Limb (tissue), 2 donors: ENCODE measurements around the gene FUCA1.
"Not testable (repeated sequence)": the region's sequence is repeated elsewhere in the genome, so short reads cannot be mapped to it uniquely, and the experiment has no call there.

Experiments
- DNase-seq, 2 donors: peaks; one replicate each; pipeline ENCODE4 v3.0.0-alpha.2; 2016; ENCODE audit errors: extremely low spot score in 2 of 2

FUCA1 gene

GRCh38 chr1:23838401-23838866 is 29.7 kb downstream of the FUCA1 start:
- peak; percentile 2 to 68 for DNase-seq

DNA sequence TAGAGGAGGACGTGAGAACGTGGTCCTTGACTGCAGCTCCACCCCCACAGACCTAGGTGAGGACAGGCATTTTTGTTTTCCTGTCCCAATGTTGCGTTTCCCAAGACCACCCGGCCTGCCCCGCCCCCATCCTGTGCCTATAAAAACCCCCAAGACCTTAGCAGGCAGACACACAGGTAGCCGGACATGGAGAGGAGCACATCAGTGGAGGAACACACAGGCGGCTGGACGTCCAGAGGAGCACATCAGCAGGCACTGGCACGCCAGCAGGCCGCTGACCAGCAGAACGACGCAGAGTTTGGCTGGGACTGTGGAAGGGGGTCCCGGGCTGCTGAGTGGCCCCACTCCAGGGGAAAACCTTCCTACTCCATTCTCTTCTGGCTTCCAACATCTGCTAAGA is 30.2 kb downstream of the FUCA1 start:
- peak in 1 of 2 donors; percentile 29 for DNase-seq

- DNase-seq, result no peak
Observed at GRCh38 chr1:23836037-23836436, 32.1 kb downstream of the FUCA1 start.

GRCh38 chr1:23834156-23834555 is 33.9 kb downstream of the FUCA1 start:
- not testable (repeated sequence) for DNase-seq

GRCh38 chr1:23827717-23828116 is 40.4 kb downstream of the FUCA1 start:
- DNase-seq, result no peak

DNA sequence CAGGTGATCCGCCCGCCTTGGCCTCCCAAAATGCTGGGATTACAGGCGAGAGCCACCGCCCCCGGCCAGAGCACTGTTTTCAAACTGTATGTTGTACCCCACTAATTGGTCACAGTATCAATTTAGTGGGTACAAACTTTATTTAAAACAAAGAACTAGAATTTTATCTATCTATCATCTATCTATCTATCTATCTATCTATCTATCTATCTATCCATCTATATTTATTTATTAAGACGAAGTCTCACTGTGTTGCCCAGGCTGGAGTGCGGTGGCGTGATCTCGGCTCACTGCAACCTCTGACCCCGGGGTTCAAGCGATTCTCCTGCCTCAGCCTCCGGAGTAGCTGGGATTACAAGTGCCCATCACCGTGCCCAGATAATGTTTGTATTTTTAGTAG is 41.5 kb downstream of the FUCA1 start:
- DNase-seq, result not testable (repeated sequence)

GRCh38 chr1:23825762-23826522 is 42.1 kb downstream of the FUCA1 start:
- DNase-seq, result no peak

- peak; percentile 93 to 96 for DNase-seq
Observed at GRCh38 chr1:23825076-23825761, 42.9 kb downstream of the FUCA1 start, which contains the start of gene HMGCL. Gene HMGCL (minus strand): TSS chr1:23825429. CDS start chr1:23825415, 14 bp downstream.

GRCh38 chr1:23824711-23825075 is 43.4 kb downstream of the FUCA1 start:
- no peak for DNase-seq

DNA sequence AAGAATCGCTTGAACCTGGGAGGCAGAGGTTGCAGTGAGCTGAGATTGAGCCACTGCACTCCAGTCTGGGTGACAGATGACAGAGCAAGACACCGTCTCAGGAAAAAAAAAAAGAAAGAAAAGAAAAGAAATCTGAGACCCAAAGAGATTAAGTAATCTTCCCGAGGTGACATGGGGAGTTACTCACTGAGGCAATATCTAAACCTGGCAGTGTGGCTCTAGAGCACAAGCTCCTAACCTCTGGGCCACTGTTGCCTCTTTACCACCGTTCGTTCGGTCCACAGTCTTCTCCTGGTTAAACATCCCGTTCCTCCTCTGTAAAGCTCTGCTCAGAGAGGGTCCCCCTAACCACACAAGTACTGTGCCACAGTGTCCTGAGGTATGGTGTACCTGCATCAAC is 44.3 kb downstream of the FUCA1 start:
- DNase-seq, result no peak

- no peak for DNase-seq
Observed at GRCh38 chr1:23817633-23818032, 50.5 kb downstream of the FUCA1 start.

- no peak for DNase-seq
Observed at GRCh38 chr1:23816906-23817305, 51.2 kb downstream of the FUCA1 start.

- DNase-seq, result no peak
Observed at GRCh38 chr1:23816361-23816760, 51.7 kb downstream of the FUCA1 start.

- DNase-seq, result no peak
Observed at GRCh38 chr1:23814016-23814415, 54.1 kb downstream of the FUCA1 start.

DNA sequence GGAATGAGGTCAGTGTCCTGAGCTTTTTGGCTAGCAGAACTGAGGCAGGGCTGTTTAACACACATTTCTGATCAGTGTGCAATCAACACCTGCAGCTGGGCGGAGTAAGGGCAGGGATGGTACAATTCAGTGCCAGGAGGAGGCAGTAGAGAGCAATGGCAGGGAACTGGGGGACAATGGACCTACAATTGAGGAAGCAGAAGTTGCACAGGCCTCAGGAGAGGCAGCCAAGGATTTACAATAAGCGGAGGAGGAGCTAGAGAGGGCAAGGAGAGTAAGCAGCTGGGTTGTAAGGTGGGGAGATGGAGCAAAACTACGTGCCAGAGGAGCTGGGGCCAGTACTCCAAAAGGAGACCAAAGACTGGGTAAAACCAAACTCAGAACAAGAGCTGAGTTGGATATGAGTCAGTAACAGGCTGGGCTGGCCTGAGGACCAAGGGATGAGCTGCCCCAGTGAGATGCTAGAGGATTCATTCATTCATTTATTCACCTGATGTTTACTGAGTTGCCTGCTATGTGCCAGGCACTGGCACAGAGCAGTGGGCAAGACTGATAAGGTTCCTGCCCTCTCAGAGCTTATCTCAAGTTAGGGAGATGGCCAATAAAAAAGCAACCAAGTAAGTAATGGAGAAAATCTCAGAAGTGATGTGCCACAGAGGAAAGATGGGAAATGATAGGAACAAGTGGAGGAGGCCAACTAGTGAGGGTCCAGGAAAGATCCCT is 57.1 kb downstream of the FUCA1 start:
- DNase-seq, result no peak

- no peak for DNase-seq
Observed at GRCh38 chr1:23809751-23810171, 58.3 kb downstream of the FUCA1 start.

DNA sequence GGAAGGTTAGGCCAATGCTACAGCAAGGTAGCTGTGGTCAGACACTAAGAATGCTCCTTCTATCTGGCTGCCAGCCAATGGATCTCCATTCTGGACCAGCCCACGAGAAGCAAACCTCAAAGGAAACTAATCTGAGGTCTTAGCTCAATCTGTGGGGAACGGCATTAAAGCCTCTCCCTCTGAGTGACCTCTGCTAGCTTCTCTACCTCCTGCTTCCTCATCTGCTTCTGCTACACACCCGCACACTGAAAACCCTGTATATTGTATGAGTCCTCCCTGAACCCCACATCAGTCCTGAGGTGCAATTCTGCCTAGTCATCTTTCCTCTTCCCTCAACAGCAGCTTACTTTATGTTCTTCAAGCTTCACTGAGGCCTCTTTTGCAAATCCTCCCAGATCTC is 60.6 kb downstream of the FUCA1 start:
- no peak for DNase-seq

GRCh38 chr1:23806280-23806679 is 61.8 kb downstream of the FUCA1 start:
- DNase-seq, result no peak

DNA sequence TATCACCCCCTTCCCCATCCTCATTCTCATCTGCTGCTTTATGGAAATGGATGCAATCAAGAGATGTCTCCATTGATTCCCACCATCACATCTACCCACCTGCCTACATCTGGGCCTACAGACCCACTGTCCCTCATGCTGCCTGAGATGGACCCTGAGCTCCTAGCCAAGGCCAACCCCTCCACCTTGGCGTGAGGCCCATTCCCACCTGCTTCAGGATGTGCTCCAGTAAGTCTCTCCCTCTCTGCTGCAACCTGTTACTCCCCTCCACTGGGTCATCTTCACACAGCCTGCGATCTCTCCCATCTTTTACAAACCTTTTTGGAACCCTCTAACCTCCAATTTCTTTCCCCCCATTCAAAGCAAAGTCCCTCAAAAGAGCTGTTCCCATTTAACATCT is 63.1 kb downstream of the FUCA1 start:
- no peak for DNase-seq

DNA sequence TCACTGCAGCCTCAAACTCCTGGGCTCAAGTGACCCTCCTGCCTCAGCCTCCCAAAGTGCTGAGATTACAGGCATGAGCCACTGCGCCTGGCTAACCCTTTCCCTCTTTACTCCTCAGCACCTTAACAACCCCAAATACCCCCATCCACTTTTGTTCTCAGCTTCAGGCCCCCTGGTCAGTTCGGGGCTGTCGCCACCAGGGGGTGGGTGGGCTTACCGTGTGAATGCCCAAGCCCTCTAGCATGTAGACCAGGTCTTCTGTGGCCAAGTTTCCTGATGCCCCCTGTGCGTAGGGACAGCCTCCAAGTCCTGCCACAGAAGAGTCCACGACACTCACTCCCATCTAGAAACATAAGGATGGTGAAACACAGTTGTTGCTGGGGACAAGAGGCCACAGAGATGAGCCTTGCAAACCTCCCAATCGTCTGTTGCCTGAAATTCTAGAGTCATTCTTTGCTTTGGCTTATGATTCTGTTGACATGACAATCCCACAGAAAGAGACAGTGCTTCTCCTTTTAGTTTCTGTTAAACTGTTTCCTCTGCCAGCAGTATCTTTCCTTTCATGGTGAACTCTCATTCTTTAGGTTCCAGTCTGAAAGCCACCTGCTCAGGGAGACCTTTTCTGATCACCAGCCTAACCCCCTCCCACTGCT is 63.8 kb downstream of the FUCA1 start:
- no peak for DNase-seq

DNA sequence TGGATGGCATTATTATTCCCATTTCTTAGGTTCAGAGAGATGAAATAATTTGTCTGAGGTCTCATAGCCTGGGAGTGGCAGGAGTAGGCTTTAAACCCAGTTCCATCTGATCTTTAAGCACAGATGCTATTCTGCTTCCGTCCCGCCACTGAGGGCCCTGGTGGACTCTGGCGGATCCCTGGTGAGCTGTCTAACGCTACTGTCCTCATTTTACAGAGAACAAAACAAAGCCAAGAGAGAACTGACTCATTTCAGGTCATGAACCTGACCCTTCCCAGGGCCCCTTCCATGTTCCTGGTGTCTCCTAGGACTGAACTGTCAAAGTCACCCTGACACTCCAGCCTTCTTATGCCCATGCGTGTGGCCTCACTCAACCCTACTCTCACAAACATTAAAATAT is 64.4 kb downstream of the FUCA1 start:
- no peak for DNase-seq
